K562 (cell line): ENCODE data around the gene KISS1R. TPM values are rescaled to one million over a fixed set of nuclear protein-coding genes. Genes with fewer than 3 reads are reported as not detected.

Experiments used
- ATAC-seq: fragments of 200-7000 bp; cut with Tn5 transposase; 3 replicates; pipeline ENCODE4 v1.9.1; 2020; ENCODE audit warnings: moderate library complexity
- BruUV-seq: library from RNA; stranded (reverse); fragments of 400-500 nt; replicated peaks from 2 replicates; lab custom pipeline; 2021; lab: Mats Ljungman, UMichigan
- CTCF ChIA-PET: fragments of 300-600 bp; formaldehyde crosslinking; extraction: SDS; loops from one replicate; lab custom pipeline; 2021; ENCODE audit warnings: low intra/inter-chr PET ratio; lab: Yijun Ruan, JAX
- POLR2A ChIA-PET: fragments of 300-600, 350-650 bp; sonication (Branson Sonifier 250); formaldehyde crosslinking; extraction: SDS; loops from one replicate; lab custom pipeline; 2021; ENCODE audit warnings: antibody characterized with exemption, inconsistent platforms; lab: Yijun Ruan, JAX
- DNase-seq, 4 experiments: peaks; one replicate each; pipeline versions ENCODE4 v3.0.0 to v3.0.0-alpha.2; 2011 to 2018; ENCODE audit warnings: low spot score in 3 of 4, mixed read lengths in 3 of 4; ENCODE audit errors: extremely low read depth in 1 of 4
- FAIRE-seq: peaks from 2 replicates; lab custom pipeline; 2011; peaks lifted over from hg19 to GRCh38; lab: Jason Lieb, UNC
- H2AFZ ChIP-seq: 2 replicates; pipeline ENCODE4 v1.6.0; 2011; ENCODE audit warnings: low read depth, low read length, control low read depth, inconsistent platforms
- H3K27ac ChIP-seq: fragments of 200-600 bp; 3 replicates; pipeline ENCODE4 v1.8.0; 2011; ENCODE audit warnings: low read depth, mild to moderate bottlenecking, control low read depth, inconsistent platforms, low read length, moderate library complexity, mixed read lengths; ENCODE audit errors: extremely low read depth
- H3K27me3 ChIP-seq, 2 experiments: fragments of 300-600 bp in 1 of 2; 2 replicates in 1 of 2; 3 replicates in 1 of 2; pipeline versions ENCODE4 v1.6.0 to v1.8.0; 2011; ENCODE audit warnings: inconsistent platforms in 2 of 2, low read length in 2 of 2, mild to moderate bottlenecking in 1 of 2, mixed read lengths in 1 of 2, moderate library complexity in 1 of 2; ENCODE audit not compliant: control insufficient read depth in 2 of 2, insufficient read depth in 2 of 2
- H3K36me3 ChIP-seq: fragments of 300-600 bp; 3 replicates; pipeline ENCODE4 v1.8.0; 2011; ENCODE audit warnings: mild to moderate bottlenecking, low read length, inconsistent platforms; ENCODE audit not compliant: control insufficient read depth, insufficient read depth
- H3K4me1 ChIP-seq, 2 experiments: fragments of 200-600 bp in 1 of 2; replicated peaks in 1 of 2; 2 replicates in 1 of 2; 3 replicates in 1 of 2; pipeline versions ENCODE4 v1.5.1 to v1.8.0; 2011; ENCODE audit warnings: inconsistent platforms in 2 of 2, low read length in 2 of 2, mild to moderate bottlenecking in 1 of 2, mixed read lengths in 1 of 2, moderate library complexity in 1 of 2; ENCODE audit not compliant: control insufficient read depth in 2 of 2, insufficient read depth in 2 of 2
- H3K4me2 ChIP-seq: 2 replicates; pipeline ENCODE4 v1.6.1; 2011; ENCODE audit warnings: low read length, control low read depth, inconsistent platforms, mixed read lengths; ENCODE audit not compliant: insufficient read depth
- H3K4me3 ChIP-seq: fragments of 200-600 bp; sonication (generic), shearing (Covaris generic); 2 replicates; pipeline ENCODE4 v1.5.1; 2016; ENCODE audit warnings: control low read depth, inconsistent platforms
- H3K79me2 ChIP-seq: fragments of 200-600 bp; 3 replicates; pipeline ENCODE4 v1.8.0; 2011; ENCODE audit warnings: low read length, inconsistent platforms; ENCODE audit not compliant: control insufficient read depth, insufficient read depth
- H3K9ac ChIP-seq, 2 experiments: 2 replicates each; pipeline versions ENCODE4 v1.6.0 to v1.6.1; 2011; ENCODE audit warnings: low read depth in 2 of 2, low read length in 2 of 2, control low read depth in 1 of 2, inconsistent platforms in 1 of 2, mild to moderate bottlenecking in 1 of 2, mixed read lengths in 1 of 2; ENCODE audit not compliant: insufficient read depth in 1 of 2
- H3K9me1 ChIP-seq: one replicate; pipeline ENCODE4 v1.6.0; 2011; ENCODE audit warnings: inconsistent platforms, mild to moderate bottlenecking, low read length, moderate library complexity; ENCODE audit not compliant: control insufficient read depth, insufficient read depth
- H3K9me3 ChIP-seq: replicated peaks from 2 replicates; pipeline ENCODE4 v1.5.1; 2011; ENCODE audit warnings: low read depth, low read length, inconsistent platforms; ENCODE audit not compliant: control insufficient read depth, insufficient read depth
- H4K20me1 ChIP-seq: replicated peaks from 2 replicates; pipeline ENCODE4 v1.6.1; 2011; ENCODE audit warnings: low read length, inconsistent platforms, mixed read lengths; ENCODE audit not compliant: control insufficient read depth, insufficient read depth
- DIDO1 ChIP-seq: fragments of 450-650 bp; IDR thresholded peaks from 2 replicates; pipeline ENCODE4 v1.6.1; 2016; ENCODE audit warnings: low read depth, missing biosample characterization, missing genetic modification characterization
- HNRNPL ChIP-seq: fragments of 200-400 bp; formaldehyde crosslinking; IDR thresholded peaks from 2 replicates; pipeline ENCODE4 v1.6.1; 2017; ENCODE audit warnings: low read depth, mild to moderate bottlenecking, low read length
- POLR2G ChIP-seq: fragments of 200-400 bp; formaldehyde crosslinking; IDR thresholded peaks from 2 replicates; pipeline ENCODE4 v1.6.1; 2017; ENCODE audit warnings: low read depth, mild to moderate bottlenecking, antibody characterized with exemption, low read length, moderate library complexity
- RBFOX2 ChIP-seq: fragments of 200-400 bp; formaldehyde crosslinking; IDR thresholded peaks from 2 replicates; pipeline ENCODE4 v1.6.1; 2017; ENCODE audit warnings: low read depth, mild to moderate bottlenecking, low read length, moderate library complexity
- RBM22 ChIP-seq: fragments of 200-400 bp; formaldehyde crosslinking; IDR thresholded peaks from 2 replicates; pipeline ENCODE4 v1.6.1; 2018; ENCODE audit warnings: low read length, low read depth; ENCODE audit not compliant: poor library complexity, severe bottlenecking
- TCF7L2 ChIP-seq: fragments of 150-350 bp; IDR thresholded peaks from 2 replicates; pipeline ENCODE4 v1.6.1; 2016; ENCODE audit warnings: low read depth, mild to moderate bottlenecking, low read length, moderate library complexity
- TFAP4 ChIP-seq: sonication (generic); formaldehyde crosslinking; IDR thresholded peaks from 2 replicates; pipeline ENCODE4 v1.8.0; 2022; ENCODE audit warnings: missing genetic modification reagents, mild to moderate bottlenecking, moderate library complexity, borderline replicate concordance
- VEZF1 ChIP-seq: fragments of 200-800 bp; sonication (Bioruptor generic); IDR thresholded peaks from 2 replicates; pipeline ENCODE4 v1.6.1; 2017; ENCODE audit warnings: missing genetic modification characterization, missing compliant biosample characterization
- ZC3H11A ChIP-seq: IDR thresholded peaks from 2 replicates; pipeline ENCODE4 v1.6.1; 2012; ENCODE audit warnings: low read depth, low read length, improper control_type of control experiment
- ZNF436 ChIP-seq: fragments of 250-450, 450-650 bp; sonication (Bioruptor Pico); formaldehyde crosslinking; IDR thresholded peaks from 2 replicates; pipeline ENCODE4 v1.7.0; 2020; ENCODE audit warnings: mild to moderate bottlenecking
- ZNF780A ChIP-seq: fragments of 250-450 bp; sonication (Bioruptor Pico); IDR thresholded peaks from 2 replicates; pipeline ENCODE4 v1.5.0; 2021; ENCODE audit warnings: mild to moderate bottlenecking
- WGBS: fragments of 100-300 bp; shearing (Covaris generic); methylation state at CpG from one replicate; pipeline ENCODE4 v1.1.6; 2016; ENCODE audit warnings: low coverage, mixed read lengths; ENCODE audit not compliant: insufficient coverage; ENCODE audit errors: missing lambda C conversion rate; 5-methylcytosine and 5-hydroxymethylcytosine counted together
- in situ Hi-C: fragments of 300-500 bp; cut with MboI; formaldehyde crosslinking; loops from 4 replicates; pipeline ENCODE4 v1.15.0; 2018; ENCODE audit warnings: inconsistent platforms, mixed read lengths
- intact Hi-C: fragments of 100-400 bp; cut with micrococcal nuclease; formaldehyde crosslinking; loops from 2 replicates; pipeline ENCODE4 v1.14.2; 2022
- polyA plus RNA-seq, 8 experiments: library from polyadenylated mRNA; depleted of rRNA in 4 of 8; stranded (reverse) in 5 of 8; unstranded in 3 of 8; fragments of >200 nt; fragmentation: Nextera tagmentation in 2 of 8; fragmentation: Illumina TruSeq in 1 of 8; extraction: Ambion mirVana in 2 of 8; extraction: Trizol in 1 of 8; gene quantifications; 2 replicates each; pipeline versions ENCODE4 v1.2.1 to v1.2.3, GENCODE V29; 2011 to 2014; ENCODE audit warnings: inconsistent platforms in 1 of 8, missing spikeins in 1 of 8
- total RNA-seq, 7 experiments: library from RNA; depleted of rRNA in 6 of 7; stranded (reverse); fragments of >200 nt in 6 of 7; fragmentation: Illumina TruSeq in 2 of 7; extraction: Trizol in 2 of 7; gene quantifications; 2 replicates each; pipeline versions ENCODE4 v1.2.1 to v1.2.3, GENCODE V29; 2011 to 2021; ENCODE audit warnings: low replicate concordance in 1 of 7
- TF ChIP-seq, protein P1 (sequence below): sonication (generic); formaldehyde crosslinking; IDR thresholded peaks from 2 replicates; pipeline ENCODE4 v1.8.1; 2023; ENCODE audit warnings: mild to moderate bottlenecking, missing genetic modification reagents

The KISS1R gene
- total and polyA plus RNA-seq, 9 of the 15 experiments (the other 6 are each of a cell fraction or from before 2014, with no cell fraction given): 0.37 to 39.4 (median 2.0) TPM

DNA sequence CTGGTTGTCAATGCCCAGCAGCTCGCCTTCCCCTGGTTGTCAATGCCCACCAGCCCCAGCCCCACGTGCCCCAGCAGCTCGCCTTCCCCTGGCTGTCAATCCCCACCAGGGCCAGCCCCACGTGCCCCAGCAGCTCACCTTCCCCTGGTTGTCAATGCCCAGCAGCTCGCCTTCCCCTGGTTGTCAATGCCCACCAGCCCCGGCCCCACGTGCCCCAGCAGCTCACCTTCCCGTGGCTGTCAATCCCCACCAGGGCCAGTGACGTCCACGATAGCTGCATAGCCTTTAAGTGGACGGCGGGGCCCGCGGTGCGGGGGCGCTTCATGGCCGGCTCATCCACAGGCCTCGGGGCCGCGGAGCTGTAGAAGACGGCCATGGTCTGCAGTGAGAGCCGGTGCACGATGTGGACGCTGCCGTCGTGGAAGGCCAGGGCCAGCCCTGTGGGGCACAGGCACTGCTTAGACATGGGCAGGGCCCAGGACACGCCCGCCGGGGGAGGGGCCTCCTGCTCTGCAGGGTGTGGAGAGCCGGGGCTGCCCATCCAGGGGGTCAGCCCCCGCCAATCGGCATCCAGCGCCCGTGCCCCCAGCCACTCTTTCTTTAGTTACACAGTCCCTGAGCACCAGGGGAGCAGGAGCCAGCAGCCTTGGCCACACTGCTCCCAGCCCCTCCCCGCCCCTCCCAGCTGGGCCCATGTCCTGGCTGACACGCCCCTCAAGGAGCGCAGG lies 37.3 kb upstream of the KISS1R start:
- Histone ChIP-seq H3K4me1 (peaks cover 0 to 42% of the 10 kb centered on the region in 2 experiments; a peak in 2 of 5 replicates), H3K9me1 (no peaks in the 10 kb centered on the region), H3K9me3 (no peaks in the 10 kb centered on the region), H3K27me3 (no peaks in the 10 kb centered on the region), H3K36me3 (peaks cover 64% of the 10 kb centered on the region), H4K20me1 (no peaks in the 10 kb centered on the region; the same call in 1 of the 2 replicates), H3K27ac (no peak overlapping the region), H3K79me2 (no peaks in the 10 kb centered on the region), H3K9ac (no peak overlapping the region), H3K4me3 (no peak overlapping the region), H3K4me2 (no peak overlapping the region), H2AFZ (no peak overlapping the region)
- in situ Hi-C loops (no loop called here), intact Hi-C loops (no loop called here)
- FAIRE-seq (no peak), ATAC-seq (peak; percentile 46), DNase-seq (peak in 1 of 4 experiments; percentile 39)
- no TSS peak for BruUV-seq
- ChIA-PET POLR2A (interaction anchor here (0.6 to 3.1 kb wide), 6 partner anchors 11 to 363 kb away, joined by 3 to 11 read pairs (median 4); partner anchors contain the start of gene PTBP1), CTCF (no interaction called here)
- TF ChIP-seq HNRNPL: 0 out of 2 replicates have a peak, but pooled peaks have one; percentile 64
- no peak for TF ChIP-seq TCF7L2
- TF ChIP-seq ZC3H11A: no peak
- peak; percentile 58 for TF ChIP-seq POLR2G
- peak; percentile 51 for TF ChIP-seq RBFOX2
- no peak for TF ChIP-seq DIDO1
- TF ChIP-seq ZNF436 (CRISPR knock-in tag): no peak
- 0 out of 2 replicates have a peak, but pooled peaks have one; percentile 25 for TF ChIP-seq VEZF1 (CRISPR knock-in tag)
- peak; percentile 41 for TF ChIP-seq RBM22
- TF ChIP-seq TFAP4: peak; percentile 48; the same call in 1 of the 2 replicates
- TF ChIP-seq, protein P1, sequence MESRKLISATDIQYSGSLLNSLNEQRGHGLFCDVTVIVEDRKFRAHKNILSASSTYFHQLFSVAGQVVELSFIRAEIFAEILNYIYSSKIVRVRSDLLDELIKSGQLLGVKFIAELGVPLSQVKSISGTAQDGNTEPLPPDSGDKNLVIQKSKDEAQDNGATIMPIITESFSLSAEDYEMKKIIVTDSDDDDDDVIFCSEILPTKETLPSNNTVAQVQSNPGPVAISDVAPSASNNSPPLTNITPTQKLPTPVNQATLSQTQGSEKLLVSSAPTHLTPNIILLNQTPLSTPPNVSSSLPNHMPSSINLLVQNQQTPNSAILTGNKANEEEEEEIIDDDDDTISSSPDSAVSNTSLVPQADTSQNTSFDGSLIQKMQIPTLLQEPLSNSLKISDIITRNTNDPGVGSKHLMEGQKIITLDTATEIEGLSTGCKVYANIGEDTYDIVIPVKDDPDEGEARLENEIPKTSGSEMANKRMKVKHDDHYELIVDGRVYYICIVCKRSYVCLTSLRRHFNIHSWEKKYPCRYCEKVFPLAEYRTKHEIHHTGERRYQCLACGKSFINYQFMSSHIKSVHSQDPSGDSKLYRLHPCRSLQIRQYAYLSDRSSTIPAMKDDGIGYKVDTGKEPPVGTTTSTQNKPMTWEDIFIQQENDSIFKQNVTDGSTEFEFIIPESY: peak; percentile 65; the same call in 1 of the 2 replicates
- no peak for TF ChIP-seq ZNF780A
- 86% methylated on average over 25 of the region's 37 CpGs for WGBS
